LNCAP (cell line): ENCODE measurements around the gene SLC24A3.

Experiments used
- CTCF ChIP-seq: fragments of 450-650 bp; IDR thresholded peaks from 2 replicates; pipeline ENCODE4 v1.5.1; 2017; ENCODE audit warnings: mild to moderate bottlenecking

The SLC24A3 gene

GRCh38 chr20:19431316-19431700 is 218.9 kb downstream of the SLC24A3 start:
- no peak for TF ChIP-seq CTCF

GRCh38 chr20:19431906-19432305 is 219.5 kb downstream of the SLC24A3 start:
- TF ChIP-seq CTCF, result no peak

GRCh38 chr20:19433371-19434350 is 221.2 kb downstream of the SLC24A3 start:
- TF ChIP-seq CTCF, result no peak

GRCh38 chr20:19435316-19435715 is 222.9 kb downstream of the SLC24A3 start:
- TF ChIP-seq CTCF, result no peak

- TF ChIP-seq CTCF, result no peak
Measured at GRCh38 chr20:19435821-19436220, 223.4 kb downstream of the SLC24A3 start.

GRCh38 chr20:19438488-19438887 is 226.0 kb downstream of the SLC24A3 start:
- no peak for TF ChIP-seq CTCF

GRCh38 chr20:19440660-19441527 is 228.5 kb downstream of the SLC24A3 start:
- TF ChIP-seq CTCF, result no peak
